ENCODE measurements around the gene F2RL2. TPM values are rescaled to one million over a fixed set of nuclear protein-coding genes. Genes with fewer than 3 reads are reported as not detected.

Gene F2RL2
- total and polyA plus RNA-seq, 2 donors (not counting 1 experiment from before 2014, with no cell fraction given) = not detected

DNA sequence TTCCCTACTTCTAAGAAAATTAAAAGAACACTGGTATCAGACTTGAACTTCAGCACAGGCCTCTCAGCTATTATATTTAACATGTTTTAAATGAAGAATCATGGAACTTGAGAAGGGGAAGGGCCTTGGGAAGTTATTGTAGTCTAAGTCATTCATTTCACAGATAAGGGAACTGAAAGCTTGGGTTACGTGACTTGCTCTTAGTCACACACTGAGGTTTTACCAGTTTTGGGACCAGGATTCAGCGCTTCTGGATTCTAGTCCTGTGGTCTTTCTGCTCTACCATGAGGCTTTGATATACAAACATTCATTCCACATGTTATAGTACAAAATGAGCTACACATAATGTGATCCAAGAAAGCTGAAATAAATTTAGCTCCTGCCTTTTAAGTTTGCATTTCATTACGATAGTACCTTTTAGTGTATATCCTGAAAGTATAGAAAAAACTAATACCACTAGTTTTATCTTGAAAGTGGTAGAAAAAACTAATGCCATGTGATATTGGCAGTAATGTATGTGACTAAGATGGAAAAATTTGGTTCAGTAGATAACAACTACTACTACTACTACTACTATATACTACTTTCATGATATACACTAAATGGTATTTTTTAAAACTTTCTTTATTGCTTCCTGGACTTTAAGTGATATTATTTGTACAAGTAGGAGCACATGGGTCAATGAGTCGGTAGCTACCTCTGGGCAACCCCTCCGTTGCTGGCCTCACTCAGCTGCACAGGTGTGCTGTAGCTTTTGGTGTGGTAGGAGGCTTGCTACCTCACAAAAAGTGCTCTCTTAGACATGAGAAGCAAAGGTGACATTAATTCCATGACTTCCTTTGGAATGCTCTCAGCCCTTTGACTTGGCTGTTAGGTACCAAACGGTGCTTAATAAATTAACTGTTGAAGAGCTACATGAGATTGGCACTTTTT, 40.7 kb downstream of the F2RL2 start:
- Histone ChIP-seq H3K4me2 (replicated peaks; ENCODE audit: low read depth, low read length, poor library complexity, severe bottlenecking) (peak overlapping the region; percentile 29), H3K27ac (ENCODE audit: low read length in 2 of 2) (no peak overlapping the region), H3K79me2 (ENCODE audit: control insufficient read depth, insufficient read depth, low read length) (no peaks in the 10 kb centered on the region), H3K4me3 (ENCODE audit: control extremely low read depth in 1 of 5, extremely low read depth in 1 of 5, insufficient read depth in 1 of 5, low read depth in 2 of 5, low read length in 4 of 5) (peak overlapping the region in 1 of 5 experiments; percentile 22), H4K20me1 (ENCODE audit: control insufficient read depth, insufficient read depth, low read length, poor library complexity, severe bottlenecking) (no peaks in the 10 kb centered on the region), H2AFZ (ENCODE audit: insufficient read depth, low read depth, low read length, poor library complexity, severe bottlenecking) (no peak overlapping the region), H3K9ac (ENCODE audit: low read length) (no peak overlapping the region), H3K9me3 (ENCODE audit: control extremely low read depth in 1 of 3, control insufficient read depth in 2 of 3, insufficient read depth in 1 of 3, low read length in 2 of 3) (no peaks in the 10 kb centered on the region), H3K27me3 (replicated peaks in 1 of 4; ENCODE audit: control extremely low read depth in 1 of 4, control insufficient read depth in 3 of 4, insufficient read depth in 4 of 4, low read length in 3 of 4) (no peaks in the 10 kb centered on the region), H3K4me1 (ENCODE audit: control insufficient read depth in 2 of 2, insufficient read depth in 2 of 2, low read length in 2 of 2) (peaks cover 4 to 12% of the 10 kb centered on the region in 2 donors), H3K36me3 (replicated peaks in 1 of 2; ENCODE audit: control extremely low read depth in 1 of 2, control insufficient read depth in 1 of 2, extremely low read depth in 1 of 2, insufficient read depth in 2 of 2, low read length in 1 of 2) (no peaks in the 10 kb centered on the region)
- Mint-ChIP-seq H3K4me1 (peaks cover 18% of the 10 kb centered on the region), H3K27me3 (no peaks in the 10 kb centered on the region), H3K4me3 (no peak overlapping the region), H3K27ac (peak overlapping the region; percentile 46), H3K9me3 (ENCODE audit: insufficient read depth) (no peaks in the 10 kb centered on the region)
- TF ChIP-seq, protein P1, sequence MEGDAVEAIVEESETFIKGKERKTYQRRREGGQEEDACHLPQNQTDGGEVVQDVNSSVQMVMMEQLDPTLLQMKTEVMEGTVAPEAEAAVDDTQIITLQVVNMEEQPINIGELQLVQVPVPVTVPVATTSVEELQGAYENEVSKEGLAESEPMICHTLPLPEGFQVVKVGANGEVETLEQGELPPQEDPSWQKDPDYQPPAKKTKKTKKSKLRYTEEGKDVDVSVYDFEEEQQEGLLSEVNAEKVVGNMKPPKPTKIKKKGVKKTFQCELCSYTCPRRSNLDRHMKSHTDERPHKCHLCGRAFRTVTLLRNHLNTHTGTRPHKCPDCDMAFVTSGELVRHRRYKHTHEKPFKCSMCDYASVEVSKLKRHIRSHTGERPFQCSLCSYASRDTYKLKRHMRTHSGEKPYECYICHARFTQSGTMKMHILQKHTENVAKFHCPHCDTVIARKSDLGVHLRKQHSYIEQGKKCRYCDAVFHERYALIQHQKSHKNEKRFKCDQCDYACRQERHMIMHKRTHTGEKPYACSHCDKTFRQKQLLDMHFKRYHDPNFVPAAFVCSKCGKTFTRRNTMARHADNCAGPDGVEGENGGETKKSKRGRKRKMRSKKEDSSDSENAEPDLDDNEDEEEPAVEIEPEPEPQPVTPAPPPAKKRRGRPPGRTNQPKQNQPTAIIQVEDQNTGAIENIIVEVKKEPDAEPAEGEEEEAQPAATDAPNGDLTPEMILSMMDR (IDR thresholded peaks at IDR 0.05) = no peak
- no peak for TF ChIP-seq EZH2 (IDR thresholded peaks at IDR 0.05; ENCODE audit: borderline replicate concordance, insufficient read depth, low read depth, low read length, poor library complexity, severe bottlenecking)
- intact Hi-C loops (cut with micrococcal nuclease) = loop anchor here (1.0 kb wide), 1 partner anchor 179 kb away; the partner anchor contains the start of gene IQGAP2
- DNase-seq (peak; percentile 49), ATAC-seq (ENCODE audit: low read depth) (peak; percentile 56)
- POLR2A ChIA-PET = no interaction called here
- CTCF ChIA-PET = interaction anchor here (0.6 to 4.0 kb wide), 12 partner anchors 9 to 251 kb away, joined by 3 to 43 read pairs (median 4); partner anchors contain the start of gene IQGAP2
- WGBS (ENCODE audit: insufficient coverage) = 50% methylated on average over 2 of the region's 6 CpGs

DNA sequence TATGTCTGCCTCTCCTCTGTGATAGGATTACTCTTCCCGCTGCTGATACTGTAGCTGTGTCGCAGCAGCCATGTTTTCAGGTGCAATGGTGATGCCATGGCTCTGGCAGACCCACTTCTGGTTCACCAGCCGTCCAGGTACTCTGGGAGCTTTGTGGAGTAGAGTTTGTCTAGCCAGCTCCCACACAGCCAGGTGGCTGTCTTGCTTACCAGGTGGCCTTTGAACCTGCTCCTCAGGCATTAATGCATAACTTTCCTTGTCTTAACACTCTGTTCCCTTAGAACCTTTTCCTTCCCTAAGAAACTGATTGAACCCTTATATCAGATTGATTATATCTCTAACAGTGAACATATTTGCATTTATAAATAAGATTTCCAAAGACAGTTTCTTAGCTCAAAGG, 42.2 kb downstream of the F2RL2 start:
- no peaks in the 10 kb centered on the region for H3K79me2 ChIP-seq (ENCODE audit: control insufficient read depth, insufficient read depth, low read length)
- no peak for ATAC-seq (ENCODE audit: low read depth)
- peaks cover 18% of the 10 kb centered on the region for H3K4me1 Mint-ChIP-seq
- DNase-seq = no peak
- TF ChIP-seq EZH2 (IDR thresholded peaks at IDR 0.05; ENCODE audit: borderline replicate concordance, insufficient read depth, low read depth, low read length, poor library complexity, severe bottlenecking) = no peak
- TF ChIP-seq, protein P1 (IDR thresholded peaks at IDR 0.05) = no peak
- H3K27me3 Mint-ChIP-seq = no peaks in the 10 kb centered on the region
- H3K9ac ChIP-seq (ENCODE audit: low read length) = no peak overlapping the region
- H3K9me3 Mint-ChIP-seq (ENCODE audit: insufficient read depth) = no peaks in the 10 kb centered on the region
- no peak overlapping the region for H3K4me3 Mint-ChIP-seq
- no peaks in the 10 kb centered on the region for H3K9me3 ChIP-seq (ENCODE audit: control extremely low read depth in 1 of 3, control insufficient read depth in 2 of 3, insufficient read depth in 1 of 3, low read length in 2 of 3)
- peaks cover 4 to 12% of the 10 kb centered on the region in 2 donors for H3K4me1 ChIP-seq (ENCODE audit: control insufficient read depth in 2 of 2, insufficient read depth in 2 of 2, low read length in 2 of 2)
- ChIA-PET POLR2A (no interaction called here), CTCF (interaction anchor here (0.8 to 4.0 kb wide), 4 partner anchors 10 to 178 kb away, joined by 3 to 43 read pairs (median 3); partner anchors contain the start of gene IQGAP2)
- H3K27ac ChIP-seq (ENCODE audit: low read length in 2 of 2) = no peak overlapping the region
- no peak overlapping the region for H3K4me3 ChIP-seq (ENCODE audit: control extremely low read depth in 1 of 5, extremely low read depth in 1 of 5, insufficient read depth in 1 of 5, low read depth in 2 of 5, low read length in 4 of 5)
- H3K27me3 ChIP-seq (replicated peaks in 1 of 4; ENCODE audit: control extremely low read depth in 1 of 4, control insufficient read depth in 3 of 4, insufficient read depth in 4 of 4, low read length in 3 of 4) = no peaks in the 10 kb centered on the region
- intact Hi-C loops (cut with micrococcal nuclease) = no loop called here
- H3K36me3 ChIP-seq (replicated peaks in 1 of 2; ENCODE audit: control extremely low read depth in 1 of 2, control insufficient read depth in 1 of 2, extremely low read depth in 1 of 2, insufficient read depth in 2 of 2, low read length in 1 of 2) = peaks cover 0 to 2% of the 10 kb centered on the region in 2 experiments
- no peaks in the 10 kb centered on the region for H4K20me1 ChIP-seq (ENCODE audit: control insufficient read depth, insufficient read depth, low read length, poor library complexity, severe bottlenecking)
- no peak overlapping the region for H3K27ac Mint-ChIP-seq
- 100% methylated on average over 2 of the region's 3 CpGs for WGBS (ENCODE audit: insufficient coverage)
- no peak overlapping the region for H3K4me2 ChIP-seq (replicated peaks; ENCODE audit: low read depth, low read length, poor library complexity, severe bottlenecking)
- no peak overlapping the region for H2AFZ ChIP-seq (ENCODE audit: insufficient read depth, low read depth, low read length, poor library complexity, severe bottlenecking)

Data from B cell (primary cell).